ENCODE data around the gene LDLRAD2. TPM values are rescaled to one million over a fixed set of nuclear protein-coding genes. Genes with fewer than 3 reads are reported as not detected.

LDLRAD2 gene
- total and polyA plus RNA-seq, 2 of the 4 experiments (the other 2 are of a cell fraction) = 0.05 TPM; not detected in 1

DNA sequence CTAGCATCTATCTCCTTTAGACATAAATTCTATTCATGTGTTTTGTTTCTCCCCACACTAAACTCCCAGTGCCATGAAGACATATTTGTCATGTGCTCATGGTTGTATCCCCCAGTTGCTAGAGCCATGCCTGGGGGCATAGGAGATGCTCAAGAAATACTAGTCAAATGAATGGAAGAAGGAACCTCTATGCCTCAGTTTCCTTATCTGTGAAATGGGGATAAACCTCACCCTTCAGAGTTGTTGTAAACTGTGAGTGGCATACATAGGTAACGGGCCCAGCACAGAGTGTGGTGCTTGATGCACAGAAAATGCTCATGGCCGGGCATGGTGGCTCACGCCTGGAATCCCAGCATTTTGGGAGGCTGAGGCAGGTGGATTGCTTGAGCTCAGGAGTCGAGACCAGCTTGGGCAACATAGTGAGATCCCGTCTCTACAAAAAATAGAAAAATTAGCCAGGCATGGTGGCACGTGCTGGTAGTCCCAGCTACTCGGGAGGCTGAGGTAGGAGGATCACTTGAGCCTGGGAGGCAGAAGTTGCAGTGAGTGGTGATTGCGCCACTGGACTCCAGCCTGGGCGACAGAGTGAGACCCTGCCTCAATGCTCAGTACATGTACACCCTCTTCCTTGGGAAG is 8.7 kb downstream of the LDLRAD2 start:
- H2BK5ac ChIP-seq (ENCODE audit: low read depth, low read length, poor library complexity, severe bottlenecking) = no peak overlapping the region
- no peak overlapping the region for H3K23ac ChIP-seq (ENCODE audit: low read depth, low read length)
- no peaks in the 10 kb centered on the region; a peak in 1 of 4 replicates for H3K79me1 ChIP-seq (ENCODE audit: low read depth in 1 of 2, low read length in 2 of 2)
- 0 out of 2 replicates have a peak, but pooled peaks cover 7% of the 10 kb centered on the region for H4K20me1 ChIP-seq (ENCODE audit: insufficient read depth, low read length)
- no peak overlapping the region for H3K4me3 ChIP-seq (ENCODE audit: insufficient read depth, low read depth, low read length)
- POLR2A ChIA-PET (ENCODE audit: unreplicated experiment) = no interaction called here
- H3K4me1 ChIP-seq (ENCODE audit: control insufficient read depth, insufficient read depth, low read length) = peaks cover 4% of the 10 kb centered on the region
- no peak overlapping the region for H3K18ac ChIP-seq (ENCODE audit: low read depth, low read length)
- no peak overlapping the region for H3K14ac ChIP-seq (replicated peaks; ENCODE audit: low read depth, low read length)
- dilution Hi-C loops (cut with HindIII; ENCODE audit: low sequenced_read_pairs, unreplicated experiment) (no loop called here), in situ Hi-C loops (cut with MboI; ENCODE audit: low sequenced_read_pairs) (no loop called here), intact Hi-C loops (cut with micrococcal nuclease) (no loop called here)
- H2AFZ ChIP-seq (replicated peaks; ENCODE audit: low read length, poor library complexity) = no peak overlapping the region
- H2BK20ac ChIP-seq (ENCODE audit: low read depth, low read length) = no peak overlapping the region
- H3K9ac ChIP-seq (ENCODE audit: low read depth, low read length) = no peak overlapping the region
- H4K5ac ChIP-seq (ENCODE audit: low read depth, low read length) = no peak overlapping the region
- 86% methylated on average over 5 of the region's 9 CpGs; no CpG with 5 or more reads in 1 of the 2 experiments for WGBS, 2 experiments (ENCODE audit: extremely low coverage in 2 of 2, insufficient read length in 1 of 2)
- no peak overlapping the region for H2BK120ac ChIP-seq (ENCODE audit: low read depth, low read length)
- no peaks in the 10 kb centered on the region for H3K9me3 ChIP-seq (ENCODE audit: control insufficient read depth, insufficient read depth, low read length)
- no peak for ATAC-seq (ENCODE audit: low read depth)
- CTCF ChIA-PET = interaction anchor here (0.9 kb wide), 1 partner anchor 12 kb away, joined by 3 read pairs; no protein-coding TSS in a partner anchor
- no peak overlapping the region for H4K8ac ChIP-seq (ENCODE audit: low read depth in 2 of 2, low read length in 2 of 2)
- BruUV-seq (replicated peaks) = no TSS peak
- TF ChIP-seq MAFK (IDR thresholded peaks at IDR 0.05; ENCODE audit: low read depth, low read length) = no peak
- no peak for TF ChIP-seq NFE2L2 (IDR thresholded peaks at IDR 0.05; ENCODE audit: low read depth, low read length)
- no peak for TF ChIP-seq MAZ (IDR thresholded peaks at IDR 0.05; ENCODE audit: borderline replicate concordance, low read depth, low read length)
- no peak for TF ChIP-seq RFX5 (IDR thresholded peaks at IDR 0.05; ENCODE audit: low read depth, low read length)
- TF ChIP-seq RAD21 (IDR thresholded peaks at IDR 0.05; ENCODE audit: low read length) = no peak
- TF ChIP-seq CTCF (conservative IDR thresholded peaks at IDR 0.05; ENCODE audit: low read depth, low read length) = no peak
- no peak for TF ChIP-seq CEBPB (IDR thresholded peaks at IDR 0.05; ENCODE audit: low read depth, low read length)
- no peak for TF ChIP-seq POLR2A (IDR thresholded peaks at IDR 0.05; ENCODE audit: low read depth, low read length)
- no peak for TF ChIP-seq SMC3 (IDR thresholded peaks at IDR 0.05; ENCODE audit: low read depth, low read length)
- TF ChIP-seq ELK1 (IDR thresholded peaks at IDR 0.05; ENCODE audit: borderline replicate concordance, low read depth, low read length) = no peak
- TF ChIP-seq MXI1 (IDR thresholded peaks at IDR 0.05; ENCODE audit: borderline replicate concordance, low read depth, low read length) = no peak
- no peak for TF ChIP-seq CHD1 (IDR thresholded peaks at IDR 0.05; ENCODE audit: low read depth, low read length)
- no peak overlapping the region for H3K56ac ChIP-seq (ENCODE audit: extremely low read depth, insufficient read depth, low read length)
- H2AK5ac ChIP-seq (ENCODE audit: low read depth, low read length) = no peak overlapping the region
- H3K27ac ChIP-seq (ENCODE audit: insufficient read depth, low read length) = no peak overlapping the region
- H4K91ac ChIP-seq (ENCODE audit: insufficient read depth, low read depth, low read length) = no peak overlapping the region
- H2AK9ac ChIP-seq (replicated peaks; ENCODE audit: low read depth, low read length, poor library complexity) = no peak overlapping the region
- no peak overlapping the region for H3K4ac ChIP-seq (ENCODE audit: low read depth, low read length)
- H2BK15ac ChIP-seq (ENCODE audit: low read depth, low read length) = no peak overlapping the region
- peaks cover 15% of the 10 kb centered on the region for H3K9me1 ChIP-seq (ENCODE audit: insufficient read depth, low read length)
- H3K36me3 ChIP-seq (ENCODE audit: control insufficient read depth, insufficient read depth, low read length) = peaks cover 37% of the 10 kb centered on the region
- DNase-seq = no peak
- no peak overlapping the region for H3K4me2 ChIP-seq (ENCODE audit: low read depth, low read length)
- no peaks in the 10 kb centered on the region for H3K27me3 ChIP-seq (ENCODE audit: control insufficient read depth, insufficient read depth, low read length)

Data from IMR-90 (cell line).